NCI-H460 (cell line): Measurements from ENCODE around the gene WSB2. TPM values are rescaled to one million over a fixed set of nuclear protein-coding genes. Genes with fewer than 3 reads are reported as not detected.
"Not testable (repeated sequence)": the region's sequence is repeated elsewhere in the genome, so short reads cannot be mapped to it uniquely, and the experiment has no call there.

ENCODE experiments used
- DNase-seq: peaks from one replicate; pipeline ENCODE4 v3.0.0-alpha.2; 2016; ENCODE audit warnings: low read depth; ENCODE audit errors: extremely low read depth
- small RNA-seq, 2 experiments: library from RNA; depleted of rRNA; stranded (forward); fragments of <200 nt; gene quantifications; one replicate each; pipeline ENCODE3, GENCODE V24; 2014
- total RNA-seq: library from RNA; depleted of rRNA; stranded (reverse); fragments of >200 nt; shearing (Covaris generic); gene quantifications from 2 replicates; pipeline ENCODE4 v1.2.3, GENCODE V29; 2014; rRNA removed

Gene WSB2
- total RNA-seq, 1 experiment from 2014 or later = 111 TPM

- DNase-seq = no peak
These were observed 50.1 kb downstream of the WSB2 start for GRCh38 chr12:118010903-118011302.

GRCh38 chr12:117999806-118000205 is 61.2 kb downstream of the WSB2 start:
- DNase-seq = not testable (repeated sequence)

GRCh38 chr12:117998719-117999118 is 62.3 kb downstream of the WSB2 start:
- no peak for DNase-seq

GRCh38 chr12:117994551-117995438 is 66.2 kb downstream of the WSB2 start:
- no peak for DNase-seq

- DNase-seq = no peak
These were observed 74.1 kb downstream of the WSB2 start for GRCh38 chr12:117986705-117987469.

GRCh38 chr12:117985182-117985581 is 75.8 kb downstream of the WSB2 start:
- no peak for DNase-seq

Small RNA genes within 50 kb of the gene (small RNA-seq; reads per million reads assigned to genes)
- gene AC131159.1 = 0 reads per million in 2 experiments

Other genes with a start within 250 kb of the WSB2 start
- gene KSR2, start 92.2 kb downstream of the WSB2 start, total RNA-seq = not detected in 2 replicates
- gene RFC5, start 44.5 kb downstream of the WSB2 start, total RNA-seq = 39.8 and 40.7 TPM in 2 replicates
- gene VSIG10, start 42.8 kb upstream of the WSB2 start, total RNA-seq = 14.1 and 20.4 TPM in 2 replicates
- 86.0 and 89.5 TPM in 2 replicates for gene PEBP1, start 74.9 kb upstream of the WSB2 start, total RNA-seq